GM12878 (cell line): ENCODE data around the gene OAF. TPM values are rescaled to one million over a fixed set of nuclear protein-coding genes. Genes with fewer than 3 reads are reported as not detected.

Experiments used
- ATAC-seq: fragments of 200-7000 bp; cut with Tn5 transposase; 3 replicates; pipeline ENCODE4 v1.9.1; 2020; ENCODE audit warnings: mild to moderate bottlenecking, moderate library complexity
- BruUV-seq: library from RNA; stranded (reverse); fragments of 400-500 nt; replicated peaks from 2 replicates; lab custom pipeline; 2021; lab: Mats Ljungman, UMichigan
- CTCF ChIA-PET: fragments of 300-600 bp; sonication (Branson Sonifier 250); formaldehyde crosslinking; extraction: SDS; loops from one replicate; lab custom pipeline; 2021; ENCODE audit warnings: inconsistent platforms; lab: Yijun Ruan, JAX
- POLR2A ChIA-PET: fragments of 350-600 bp; formaldehyde crosslinking; extraction: SDS; loops from one replicate; lab custom pipeline; 2021; ENCODE audit warnings: inconsistent platforms; lab: Charles Lee
- RAD21 ChIA-PET: fragments of 300-600 bp; sonication (Branson Sonifier 250); formaldehyde crosslinking; loops from one replicate; lab custom pipeline; 2023; ENCODE audit warnings: antibody characterized with exemption; ENCODE audit not compliant: unreplicated experiment; lab: Charles Lee
- SMC1A ChIA-PET: fragments of 300-600 bp; sonication (Branson Sonifier 250); formaldehyde crosslinking; loops from one replicate; lab custom pipeline; 2023; ENCODE audit not compliant: unreplicated experiment, uncharacterized antibody; lab: Charles Lee
- DNase-seq: peaks from one replicate; pipeline ENCODE4 v3.0.0-alpha.2; 2011; ENCODE audit warnings: low read depth, low spot score
- FAIRE-seq: peaks from 3 replicates; lab custom pipeline; 2011; peaks lifted over from hg19 to GRCh38; lab: Jason Lieb, UNC
- H2AFZ ChIP-seq: 2 replicates; pipeline ENCODE4 v1.6.0; 2011; ENCODE audit warnings: low read depth, low read length, control low read depth; ENCODE audit not compliant: control insufficient read depth
- H3K27ac ChIP-seq: 2 replicates; pipeline ENCODE4 v1.5.1; 2011; ENCODE audit warnings: control low read depth; ENCODE audit not compliant: control insufficient read depth, insufficient read depth
- H3K27me3 ChIP-seq, 2 experiments: replicated peaks in 1 of 2; 2 replicates each; pipeline versions ENCODE4 v1.6.0 to v1.6.1; 2011; ENCODE audit warnings: low read length in 1 of 2; ENCODE audit not compliant: control insufficient read depth in 2 of 2, insufficient read depth in 2 of 2
- H3K36me3 ChIP-seq, 2 experiments: 2 replicates each; pipeline ENCODE4 v1.5.1; 2011; ENCODE audit warnings: low read length in 1 of 2; ENCODE audit not compliant: control insufficient read depth in 2 of 2, insufficient read depth in 2 of 2
- H3K4me1 ChIP-seq: 2 replicates; pipeline ENCODE4 v1.6.1; 2011; ENCODE audit warnings: mild to moderate bottlenecking, low read length, moderate library complexity, mixed read lengths; ENCODE audit not compliant: control insufficient read depth, insufficient read depth
- H3K4me2 ChIP-seq: 2 replicates; pipeline ENCODE4 v1.6.0; 2011; ENCODE audit warnings: control low read depth; ENCODE audit not compliant: control insufficient read depth, insufficient read depth
- H3K4me3 ChIP-seq: fragments of 200-600 bp; sonication (generic); 2 replicates; pipeline ENCODE4 v1.5.1; 2016
- H3K79me2 ChIP-seq: 2 replicates; pipeline ENCODE4 v1.6.0; 2011; ENCODE audit warnings: low read length; ENCODE audit not compliant: control insufficient read depth, insufficient read depth
- H3K9ac ChIP-seq: 2 replicates; pipeline ENCODE4 v1.8.0; 2011; ENCODE audit warnings: low read length, control low read depth, mixed read lengths; ENCODE audit not compliant: control insufficient read depth, insufficient read depth
- H3K9me3 ChIP-seq: replicated peaks from 3 replicates; pipeline ENCODE4 v1.5.1; 2011; ENCODE audit warnings: mild to moderate bottlenecking, low read length; ENCODE audit not compliant: control insufficient read depth, insufficient read depth
- H4K20me1 ChIP-seq: 2 replicates; pipeline ENCODE4 v1.6.0; 2011; ENCODE audit not compliant: control insufficient read depth, insufficient read depth
- CHD2 ChIP-seq: IDR thresholded peaks from 2 replicates; pipeline ENCODE4 v1.6.1; 2011; ENCODE audit warnings: low read depth, low read length, improper control_type of control experiment, borderline replicate concordance
- EED ChIP-seq: sonication (generic); IDR thresholded peaks from 2 replicates; pipeline ENCODE4 v1.6.1; 2016; ENCODE audit warnings: antibody characterized with exemption, low read depth
- GATAD2B ChIP-seq: fragments of 450-650 bp; conservative IDR thresholded peaks from 2 replicates; pipeline ENCODE4 v1.6.1; 2017; ENCODE audit warnings: low read depth, mild to moderate bottlenecking, moderate library complexity
- MAX ChIP-seq: IDR thresholded peaks from 2 replicates; pipeline ENCODE4 v1.6.1; 2012; ENCODE audit warnings: low read depth, low read length, improper control_type of control experiment
- MYC ChIP-seq: IDR thresholded peaks from 2 replicates; pipeline ENCODE4 v1.6.1; 2011; ENCODE audit warnings: mild to moderate bottlenecking, low read length, moderate library complexity, inconsistent platforms; ENCODE audit not compliant: insufficient read depth, insufficient replicate concordance, insufficient read length, severe bottlenecking
- NFIC ChIP-seq: IDR thresholded peaks from 2 replicates; pipeline ENCODE4 v1.6.1; 2012; ENCODE audit warnings: low read depth, mild to moderate bottlenecking, inconsistent platforms, low read length, moderate library complexity
- NFYA ChIP-seq: IDR thresholded peaks from 2 replicates; pipeline ENCODE4 v1.6.1; 2011; ENCODE audit warnings: low read depth, mild to moderate bottlenecking, low read length, improper control_type of control experiment, borderline replicate concordance
- NFYB ChIP-seq: IDR thresholded peaks from 2 replicates; pipeline ENCODE4 v1.6.1; 2011; ENCODE audit warnings: low read depth, mild to moderate bottlenecking, low read length, improper control_type of control experiment, moderate library complexity; ENCODE audit not compliant: insufficient read depth
- PML ChIP-seq: IDR thresholded peaks from 2 replicates; pipeline ENCODE4 v1.6.1; 2012; ENCODE audit warnings: low read length, inconsistent platforms
- POLR2AphosphoS2 ChIP-seq: IDR thresholded peaks from 2 replicates; pipeline ENCODE4 v1.6.1; 2011; ENCODE audit warnings: low read depth, mild to moderate bottlenecking, low read length, improper control_type of control experiment, moderate library complexity
- POLR2AphosphoS5 ChIP-seq: IDR thresholded peaks from 2 replicates; pipeline ENCODE4 v1.6.1; 2011; ENCODE audit warnings: mild to moderate bottlenecking, low read length, inconsistent platforms
- SMAD5 ChIP-seq: IDR thresholded peaks from 2 replicates; pipeline ENCODE4 v1.6.1; 2016; ENCODE audit warnings: antibody characterized with exemption, low read depth
- SMC3 ChIP-seq: IDR thresholded peaks from 2 replicates; pipeline ENCODE4 v1.6.1; 2011; ENCODE audit warnings: low read length, improper control_type of control experiment, borderline replicate concordance
- SUPT20H ChIP-seq: IDR thresholded peaks from 2 replicates; pipeline ENCODE4 v1.6.1; 2011; ENCODE audit warnings: low read depth, mild to moderate bottlenecking, low read length, moderate library complexity, borderline replicate concordance; ENCODE audit not compliant: control insufficient read depth
- SUZ12 ChIP-seq: fragments of 200-600 bp; sonication (generic); IDR thresholded peaks from one replicate; pipeline ENCODE4 v1.6.1; 2018; ENCODE audit warnings: antibody characterized with exemption, mild to moderate bottlenecking; ENCODE audit not compliant: unreplicated experiment
- WRNIP1 ChIP-seq: IDR thresholded peaks from 2 replicates; pipeline ENCODE4 v1.6.1; 2011; ENCODE audit warnings: low read depth, low read length, improper control_type of control experiment, borderline replicate concordance
- ZBTB4 ChIP-seq: fragments of 450-650 bp; formaldehyde crosslinking; IDR thresholded peaks from 2 replicates; pipeline ENCODE4 v1.4.0; 2022; ENCODE audit warnings: mild to moderate bottlenecking, moderate library complexity
- ZNF384 ChIP-seq: IDR thresholded peaks from 2 replicates; pipeline ENCODE4 v1.6.1; 2012; ENCODE audit warnings: low read depth, mild to moderate bottlenecking, low read length, improper control_type of control experiment, borderline replicate concordance
- WGBS: methylation state at CpG from one replicate; pipeline ENCODE4 v1.1.6; 2016; ENCODE audit warnings: low lambda C conversion rate; ENCODE audit not compliant: insufficient replicate concordance, insufficient coverage; ENCODE audit errors: missing lambda C conversion rate; 5-methylcytosine and 5-hydroxymethylcytosine counted together
- in situ Hi-C: fragments of 300-500 bp; cut with MboI; formaldehyde crosslinking; loops from 9 replicates; pipeline ENCODE4 v1.14.3; 2018; ENCODE audit warnings: mixed read lengths
- intact Hi-C: fragments of 100-400 bp; cut with micrococcal nuclease; formaldehyde crosslinking; loops from one replicate; pipeline ENCODE4 v1.14.2; 2022; ENCODE audit not compliant: unreplicated experiment
- polyA plus RNA-seq, 11 experiments: library from polyadenylated mRNA; depleted of rRNA in 4 of 11; unstranded in 6 of 11; stranded (reverse) in 5 of 11; fragments of >200 nt; fragmentation: Nextera tagmentation in 4 of 11; fragmentation: Illumina TruSeq in 1 of 11; extraction: Ambion mirVana in 4 of 11; extraction: Trizol in 1 of 11; gene quantifications; 1 replicate in 1 of 11; 2 replicates in 10 of 11; pipeline versions ENCODE4 v1.2.1 to v1.2.3, GENCODE V29; 2011 to 2016; ENCODE audit warnings: inconsistent platforms in 2 of 11, missing spikeins in 2 of 11, low read depth in 1 of 11
- total RNA-seq, 4 experiments: library from RNA; depleted of rRNA in 3 of 4; stranded (reverse); fragments of >200 nt in 3 of 4; fragmentation: Illumina TruSeq in 1 of 4; extraction: Trizol in 1 of 4; gene quantifications; 2 replicates each; pipeline versions ENCODE4 v1.2.1 to v1.2.3, GENCODE V29; 2013 to 2021

Gene OAF
- total and polyA plus RNA-seq, 10 of the 15 experiments (the other 5 are each of a cell fraction or from before 2014, with no cell fraction given): 0.10 to 4.7 (median 1.1) TPM

- H4K20me1 ChIP-seq: no peaks in the 10 kb centered on the region
- no peaks in the 10 kb centered on the region; a peak in 3 of 4 replicates for H3K27me3 ChIP-seq
- H3K27ac ChIP-seq: no peak overlapping the region
- FAIRE-seq (no peak), ATAC-seq (no peak), DNase-seq (no peak)
- no peak overlapping the region for H3K4me3 ChIP-seq
- no peaks in the 10 kb centered on the region for H3K9me3 ChIP-seq
- POLR2A ChIA-PET: interaction anchor here (0.9 kb wide), 1 partner anchor 9 kb away, joined by 4 read pairs; no protein-coding TSS in a partner anchor
- CTCF ChIA-PET: interaction anchor here (1.0 to 1.2 kb wide), 2 partner anchors 12 to 15 kb away, joined by 3 read pairs; no protein-coding TSS in a partner anchor
- BruUV-seq: no TSS peak
- TF ChIP-seq SMAD5 (no peak), PML (no peak), POLR2AphosphoS5 (no peak), MAX (no peak), EED (no peak), SMC3 (no peak), MYC (no peak), NFYB (no peak), GATAD2B (no peak), CHD2 (no peak), POLR2AphosphoS2 (no peak), NFIC (no peak), SUPT20H (no peak), ZBTB4 (no peak), WRNIP1 (no peak), NFYA (no peak), ZNF384 (no peak), SUZ12 (no peak)
- peaks cover 8% of the 10 kb centered on the region for H3K4me1 ChIP-seq
- WGBS: 31% methylated on average over 4 of the region's 4 CpGs
- in situ Hi-C loops (no loop called here), intact Hi-C loops (no loop called here)
- no peak overlapping the region for H3K9ac ChIP-seq
- no peak overlapping the region for H2AFZ ChIP-seq
- SMC1A ChIA-PET: interaction anchor here (0.9 to 1.5 kb wide), 3 partner anchors 8 to 17 kb away, joined by 4 to 5 read pairs (median 5); no protein-coding TSS in a partner anchor
- no peaks in the 10 kb centered on the region for H3K36me3 ChIP-seq
- no peak overlapping the region for H3K4me2 ChIP-seq
- RAD21 ChIA-PET: no interaction called here
- no peaks in the 10 kb centered on the region for H3K79me2 ChIP-seq
Observed at GRCh38 chr11:120191058-120191457, 19.8 kb upstream of the OAF start.
